SK-N-SH (cell line): ENCODE results near the gene SH2D3C. TPM values are rescaled to one million over a fixed set of nuclear protein-coding genes. Genes with fewer than 3 reads are reported as not detected.

Source experiments
- CTCF ChIA-PET: fragments of 300-600, 350-600 bp; formaldehyde crosslinking; extraction: SDS; loops from one replicate; lab custom pipeline; 2021; lab: Yijun Ruan, JAX
- POLR2A ChIA-PET: fragments of 350-600 bp; sonication (Branson Sonifier 250); formaldehyde crosslinking; extraction: SDS; loops from one replicate; lab custom pipeline; 2020; ENCODE audit warnings: antibody characterized with exemption, inconsistent platforms; lab: Yijun Ruan, JAX
- DNase-seq: peaks from one replicate; pipeline ENCODE4 v3.0.0; 2012
- H2AFZ ChIP-seq: fragments of 200-600 bp; sonication (generic); 2 replicates; pipeline ENCODE4 v1.8.1; 2016; ENCODE audit warnings: antibody characterized with exemption, mild to moderate bottlenecking, low read depth
- H3F3A ChIP-seq: fragments of 200-600 bp; sonication (generic); replicated peaks from 2 replicates; pipeline ENCODE3; 2016; ENCODE audit warnings: antibody characterized with exemption, mild to moderate bottlenecking; ENCODE audit not compliant: insufficient read depth
- H3K27ac ChIP-seq, 2 experiments: fragments of 200-500 bp in 1 of 2; fragments of 200-600 bp in 1 of 2; sonication (Bioruptor generic) in 1 of 2; sonication (generic), shearing (Covaris generic) in 1 of 2; 2 replicates each; pipeline versions ENCODE4 v1.5.1 to v1.6.1; 2014 to 2016; ENCODE audit warnings: low read depth in 2 of 2, inconsistent platforms in 1 of 2, low read length in 1 of 2, mild to moderate bottlenecking in 1 of 2, mixed read lengths in 1 of 2
- H3K27me3 ChIP-seq: fragments of 200-600 bp; sonication (generic), shearing (Covaris generic); 2 replicates; pipeline ENCODE4 v1.6.1; 2016; ENCODE audit warnings: mixed run types; ENCODE audit not compliant: insufficient read depth
- H3K36me3 ChIP-seq, 2 experiments: fragments of 200-500 bp in 1 of 2; fragments of 200-600 bp in 1 of 2; sonication (Bioruptor generic) in 1 of 2; sonication (generic) in 1 of 2; replicated peaks in 1 of 2; 2 replicates each; pipeline versions ENCODE3 to v1.5.1; 2014 to 2016; ENCODE audit warnings: low read length in 1 of 2, mild to moderate bottlenecking in 1 of 2; ENCODE audit not compliant: insufficient read depth in 2 of 2, control insufficient read depth in 1 of 2
- H3K4me1 ChIP-seq, 2 experiments: fragments of 200-500 bp in 1 of 2; fragments of 200-600 bp in 1 of 2; sonication (Bioruptor generic) in 1 of 2; sonication (generic), shearing (Covaris generic) in 1 of 2; 2 replicates each; pipeline versions ENCODE4 v1.5.1 to v1.6.1; 2014 to 2016; ENCODE audit warnings: low read depth in 1 of 2, low read length in 1 of 2, mixed run types in 1 of 2; ENCODE audit not compliant: insufficient read depth in 2 of 2, control insufficient read depth in 1 of 2
- H3K4me2 ChIP-seq: fragments of 200-600 bp; sonication (generic), shearing (Covaris generic); 2 replicates; pipeline ENCODE4 v1.6.1; 2017; ENCODE audit warnings: mixed run types
- H3K4me3 ChIP-seq, 2 experiments: fragments of 200-500 bp in 1 of 2; fragments of 200-600 bp in 1 of 2; sonication (Bioruptor generic) in 1 of 2; sonication (generic), shearing (Covaris generic) in 1 of 2; 2 replicates each; pipeline versions ENCODE4 v1.5.1 to v1.8.1; 2014 to 2016; ENCODE audit warnings: low read depth in 2 of 2, inconsistent platforms in 1 of 2, low read length in 1 of 2, mild to moderate bottlenecking in 1 of 2, mixed read lengths in 1 of 2, moderate library complexity in 1 of 2
- H3K79me2 ChIP-seq: fragments of 200-600 bp; sonication (generic); 2 replicates; pipeline ENCODE4 v1.8.1; 2017; ENCODE audit warnings: mild to moderate bottlenecking; ENCODE audit not compliant: insufficient read depth
- H3K9ac ChIP-seq: fragments of 200-600 bp; sonication (generic); 2 replicates; pipeline ENCODE4 v1.6.1; 2017; ENCODE audit warnings: mixed run types
- H3K9me2 ChIP-seq: fragments of 200-600 bp; sonication (generic); 2 replicates; pipeline ENCODE4 v1.6.1; 2017; ENCODE audit warnings: mixed run types
- H3K9me3 ChIP-seq: fragments of 200-600 bp; sonication (generic); 2 replicates; pipeline ENCODE4 v1.6.1; 2017; ENCODE audit warnings: mixed run types, mild to moderate bottlenecking, moderate library complexity
- H4K20me1 ChIP-seq: fragments of 200-600 bp; sonication (generic); 2 replicates; pipeline ENCODE4 v1.6.1; 2017; ENCODE audit warnings: mild to moderate bottlenecking, mixed run types; ENCODE audit not compliant: insufficient read depth
- CHD2 ChIP-seq: fragments of 150-350 bp; IDR thresholded peaks from 2 replicates; pipeline ENCODE4 v1.6.1; 2018; ENCODE audit warnings: low read length; ENCODE audit not compliant: partially characterized antibody
- ELF1 ChIP-seq: IDR thresholded peaks from 2 replicates; pipeline ENCODE4 v1.4.0; 2012
- FOXM1 ChIP-seq: IDR thresholded peaks from 2 replicates; pipeline ENCODE4 v1.4.0; 2012; ENCODE audit warnings: low read depth, mild to moderate bottlenecking
- JUND ChIP-seq: IDR thresholded peaks from 2 replicates; pipeline ENCODE4 v1.4.0; 2012
- MAX ChIP-seq: IDR thresholded peaks from 2 replicates; pipeline ENCODE4 v1.4.0; 2012; ENCODE audit warnings: low read depth
- NFIC ChIP-seq: IDR thresholded peaks from 2 replicates; pipeline ENCODE4 v1.4.0; 2012; ENCODE audit warnings: borderline replicate concordance
- NRF1 ChIP-seq: IDR thresholded peaks from 2 replicates; pipeline ENCODE4 v1.6.1; 2012; ENCODE audit warnings: low read depth, mild to moderate bottlenecking, low read length
- PBX3 ChIP-seq: IDR thresholded peaks from 2 replicates; pipeline ENCODE4; 2012
- POLR2AphosphoS5 ChIP-seq: IDR thresholded peaks from 2 replicates; pipeline ENCODE4 v1.6.1; 2012; ENCODE audit warnings: low read depth, low read length
- RFX5 ChIP-seq: IDR thresholded peaks from 2 replicates; pipeline ENCODE4 v1.6.1; 2012; ENCODE audit warnings: mild to moderate bottlenecking, improper control_type of control experiment, low read length
- RXRA ChIP-seq: IDR thresholded peaks from 2 replicates; pipeline ENCODE4 v1.4.0; 2012; ENCODE audit warnings: low read depth, mild to moderate bottlenecking, borderline replicate concordance
- SIN3A ChIP-seq: IDR thresholded peaks from 2 replicates; pipeline ENCODE4 v1.6.1; 2012; ENCODE audit warnings: low read depth, mild to moderate bottlenecking, low read length, moderate library complexity, borderline replicate concordance
- TAF1 ChIP-seq: IDR thresholded peaks from 2 replicates; pipeline ENCODE4 v1.6.1; 2012; ENCODE audit warnings: low read depth, mild to moderate bottlenecking, low read length, moderate library complexity, borderline replicate concordance
- TCF12 ChIP-seq: IDR thresholded peaks from 2 replicates; pipeline ENCODE4 v1.4.0; 2012
- WGBS: methylation state at CpG from one replicate; pipeline ENCODE4 v1.1.6; 2017; ENCODE audit warnings: low lambda C conversion rate; 5-methylcytosine and 5-hydroxymethylcytosine counted together
- polyA plus RNA-seq, 3 experiments: library from polyadenylated mRNA; depleted of rRNA; stranded (reverse); fragments of >200 nt; gene quantifications; 2 replicates each; pipeline ENCODE4 v1.2.3, GENCODE V29; 2012
- TF ChIP-seq, protein P1 (sequence below): fragments of 200-600 bp; sonication (generic); IDR thresholded peaks from 2 replicates; pipeline ENCODE4 v1.6.1; 2017; ENCODE audit warnings: antibody characterized with exemption, mild to moderate bottlenecking, moderate library complexity
- TF ChIP-seq, protein P2 (sequence below): IDR thresholded peaks from 2 replicates; pipeline ENCODE4 v1.6.1; 2012; ENCODE audit warnings: mild to moderate bottlenecking, low read depth, low read length, moderate library complexity
- TF ChIP-seq, protein P3 (sequence below): IDR thresholded peaks from 2 replicates; pipeline ENCODE4 v1.4.0; 2012; ENCODE audit warnings: low read depth, borderline replicate concordance

Gene SH2D3C
- polyA plus RNA-seq, 1 of the 3 experiments (the other 2 are of a cell fraction) = 0.15 TPM

DNA sequence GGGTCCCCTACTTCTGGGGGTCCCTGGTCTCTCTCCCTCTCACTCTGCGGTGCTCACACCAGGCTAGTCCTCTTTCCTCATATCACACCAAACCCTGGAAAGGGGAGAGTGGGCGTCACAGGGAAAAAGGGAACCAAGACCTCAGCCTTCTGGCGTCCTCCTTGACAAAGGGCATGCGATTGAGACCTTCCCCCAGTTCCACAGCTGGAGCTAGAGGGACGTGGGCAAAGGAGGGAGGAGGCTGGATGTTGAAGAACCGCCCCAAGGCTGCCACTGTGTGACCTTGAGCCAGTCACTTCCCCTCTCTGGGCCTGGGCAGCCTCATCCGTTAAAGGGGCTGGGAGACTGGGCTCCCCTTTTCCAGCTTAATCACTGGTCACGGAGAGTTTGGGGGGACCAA, 24.8 kb downstream of the SH2D3C start:
- DNase-seq = no peak
- H3K36me3 ChIP-seq = no peaks in the 10 kb centered on the region
- 63% methylated on average over 6 of the region's 8 CpGs for WGBS
- H3K9me2 ChIP-seq = no peaks in the 10 kb centered on the region
- H3K79me2 ChIP-seq = no peaks in the 10 kb centered on the region
- H3K4me1 ChIP-seq = peaks cover 0 to 20% of the 10 kb centered on the region in 2 experiments; a peak in 1 of 4 replicates
- no peaks in the 10 kb centered on the region for H3F3A ChIP-seq
- peak overlapping the region in 1 of 2 experiments; percentile 23; a peak in 1 of 4 replicates for H3K27ac ChIP-seq
- H3K9me3 ChIP-seq = no peaks in the 10 kb centered on the region
- no peaks in the 10 kb centered on the region for H4K20me1 ChIP-seq
- H3K27me3 ChIP-seq = peaks cover 20% of the 10 kb centered on the region
- H2AFZ ChIP-seq = no peak overlapping the region
- H3K4me2 ChIP-seq = no peak overlapping the region
- ChIA-PET CTCF (interaction anchor here (1.0 to 4.4 kb wide), 6 partner anchors 11 to 168 kb away, joined by 3 to 28 read pairs (median 6); partner anchors contain the start of genes CDK9 and TOR2A), POLR2A (interaction anchor here (1.0 to 1.8 kb wide), 3 partner anchors 11 to 32 kb away, joined by 3 to 7 read pairs (median 7); partner anchors contain the start of gene CDK9)
- no peak overlapping the region for H3K9ac ChIP-seq
- no peak for TF ChIP-seq NFIC
- TF ChIP-seq MAX = no peak
- TF ChIP-seq, protein P1, sequence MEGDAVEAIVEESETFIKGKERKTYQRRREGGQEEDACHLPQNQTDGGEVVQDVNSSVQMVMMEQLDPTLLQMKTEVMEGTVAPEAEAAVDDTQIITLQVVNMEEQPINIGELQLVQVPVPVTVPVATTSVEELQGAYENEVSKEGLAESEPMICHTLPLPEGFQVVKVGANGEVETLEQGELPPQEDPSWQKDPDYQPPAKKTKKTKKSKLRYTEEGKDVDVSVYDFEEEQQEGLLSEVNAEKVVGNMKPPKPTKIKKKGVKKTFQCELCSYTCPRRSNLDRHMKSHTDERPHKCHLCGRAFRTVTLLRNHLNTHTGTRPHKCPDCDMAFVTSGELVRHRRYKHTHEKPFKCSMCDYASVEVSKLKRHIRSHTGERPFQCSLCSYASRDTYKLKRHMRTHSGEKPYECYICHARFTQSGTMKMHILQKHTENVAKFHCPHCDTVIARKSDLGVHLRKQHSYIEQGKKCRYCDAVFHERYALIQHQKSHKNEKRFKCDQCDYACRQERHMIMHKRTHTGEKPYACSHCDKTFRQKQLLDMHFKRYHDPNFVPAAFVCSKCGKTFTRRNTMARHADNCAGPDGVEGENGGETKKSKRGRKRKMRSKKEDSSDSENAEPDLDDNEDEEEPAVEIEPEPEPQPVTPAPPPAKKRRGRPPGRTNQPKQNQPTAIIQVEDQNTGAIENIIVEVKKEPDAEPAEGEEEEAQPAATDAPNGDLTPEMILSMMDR = no peak
- no peak for TF ChIP-seq SIN3A
- H3K4me3 ChIP-seq = peak overlapping the region in 1 of 2 experiments; percentile 54; a peak in 1 of 4 replicates

- Histone ChIP-seq H3K27ac (no peak overlapping the region), H3F3A (no peaks in the 10 kb centered on the region), H3K27me3 (peaks cover 20% of the 10 kb centered on the region), H3K4me1 (peaks cover 0 to 20% of the 10 kb centered on the region in 2 experiments; a peak in 1 of 4 replicates), H3K9ac (no peak overlapping the region), H3K4me2 (no peak overlapping the region), H2AFZ (no peak overlapping the region), H3K9me2 (no peaks in the 10 kb centered on the region), H3K36me3 (no peaks in the 10 kb centered on the region), H3K79me2 (no peaks in the 10 kb centered on the region), H3K9me3 (no peaks in the 10 kb centered on the region), H3K4me3 (peak overlapping the region in 1 of 2 experiments; percentile 54; a peak in 1 of 4 replicates), H4K20me1 (no peaks in the 10 kb centered on the region)
- CTCF ChIA-PET = interaction anchor here (1.0 to 4.4 kb wide), 3 partner anchors 18 to 163 kb away, joined by 4 to 28 read pairs (median 4); partner anchors contain the start of gene TOR2A
- DNase-seq = no peak
- POLR2A ChIA-PET = interaction anchor here (1.1 kb wide), 1 partner anchor 10 kb away, joined by 3 read pairs; no protein-coding TSS in a partner anchor
- 62% methylated on average over 3 of the region's 8 CpGs for WGBS
- TF ChIP-seq ELF1 (no peak), TAF1 (no peak), PBX3 (no peak), POLR2AphosphoS5 (no peak), RXRA (no peak), RFX5 (no peak), FOXM1 (no peak), SIN3A (no peak), JUND (no peak), TCF12 (no peak), NFIC (no peak), NRF1 (no peak), CHD2 (no peak)
- TF ChIP-seq, protein P2, sequence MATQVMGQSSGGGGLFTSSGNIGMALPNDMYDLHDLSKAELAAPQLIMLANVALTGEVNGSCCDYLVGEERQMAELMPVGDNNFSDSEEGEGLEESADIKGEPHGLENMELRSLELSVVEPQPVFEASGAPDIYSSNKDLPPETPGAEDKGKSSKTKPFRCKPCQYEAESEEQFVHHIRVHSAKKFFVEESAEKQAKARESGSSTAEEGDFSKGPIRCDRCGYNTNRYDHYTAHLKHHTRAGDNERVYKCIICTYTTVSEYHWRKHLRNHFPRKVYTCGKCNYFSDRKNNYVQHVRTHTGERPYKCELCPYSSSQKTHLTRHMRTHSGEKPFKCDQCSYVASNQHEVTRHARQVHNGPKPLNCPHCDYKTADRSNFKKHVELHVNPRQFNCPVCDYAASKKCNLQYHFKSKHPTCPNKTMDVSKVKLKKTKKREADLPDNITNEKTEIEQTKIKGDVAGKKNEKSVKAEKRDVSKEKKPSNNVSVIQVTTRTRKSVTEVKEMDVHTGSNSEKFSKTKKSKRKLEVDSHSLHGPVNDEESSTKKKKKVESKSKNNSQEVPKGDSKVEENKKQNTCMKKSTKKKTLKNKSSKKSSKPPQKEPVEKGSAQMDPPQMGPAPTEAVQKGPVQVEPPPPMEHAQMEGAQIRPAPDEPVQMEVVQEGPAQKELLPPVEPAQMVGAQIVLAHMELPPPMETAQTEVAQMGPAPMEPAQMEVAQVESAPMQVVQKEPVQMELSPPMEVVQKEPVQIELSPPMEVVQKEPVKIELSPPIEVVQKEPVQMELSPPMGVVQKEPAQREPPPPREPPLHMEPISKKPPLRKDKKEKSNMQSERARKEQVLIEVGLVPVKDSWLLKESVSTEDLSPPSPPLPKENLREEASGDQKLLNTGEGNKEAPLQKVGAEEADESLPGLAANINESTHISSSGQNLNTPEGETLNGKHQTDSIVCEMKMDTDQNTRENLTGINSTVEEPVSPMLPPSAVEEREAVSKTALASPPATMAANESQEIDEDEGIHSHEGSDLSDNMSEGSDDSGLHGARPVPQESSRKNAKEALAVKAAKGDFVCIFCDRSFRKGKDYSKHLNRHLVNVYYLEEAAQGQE = no peak
- TF ChIP-seq, protein P3, sequence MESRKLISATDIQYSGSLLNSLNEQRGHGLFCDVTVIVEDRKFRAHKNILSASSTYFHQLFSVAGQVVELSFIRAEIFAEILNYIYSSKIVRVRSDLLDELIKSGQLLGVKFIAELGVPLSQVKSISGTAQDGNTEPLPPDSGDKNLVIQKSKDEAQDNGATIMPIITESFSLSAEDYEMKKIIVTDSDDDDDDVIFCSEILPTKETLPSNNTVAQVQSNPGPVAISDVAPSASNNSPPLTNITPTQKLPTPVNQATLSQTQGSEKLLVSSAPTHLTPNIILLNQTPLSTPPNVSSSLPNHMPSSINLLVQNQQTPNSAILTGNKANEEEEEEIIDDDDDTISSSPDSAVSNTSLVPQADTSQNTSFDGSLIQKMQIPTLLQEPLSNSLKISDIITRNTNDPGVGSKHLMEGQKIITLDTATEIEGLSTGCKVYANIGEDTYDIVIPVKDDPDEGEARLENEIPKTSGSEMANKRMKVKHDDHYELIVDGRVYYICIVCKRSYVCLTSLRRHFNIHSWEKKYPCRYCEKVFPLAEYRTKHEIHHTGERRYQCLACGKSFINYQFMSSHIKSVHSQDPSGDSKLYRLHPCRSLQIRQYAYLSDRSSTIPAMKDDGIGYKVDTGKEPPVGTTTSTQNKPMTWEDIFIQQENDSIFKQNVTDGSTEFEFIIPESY = no peak
These were observed 25.3 kb downstream of the SH2D3C start for GRCh38 chr9:127753148-127753547.
